Upper lobe of left lung (tissue), 4 donors: ENCODE data around the gene CCDC39.

Source experiments
- POLR2A ChIP-seq, 4 donors: fragments of 450-650 bp; IDR thresholded peaks; one replicate each; pipeline ENCODE4 v1.5.1; 2016 to 2017; ENCODE audit warnings: antibody characterized with exemption in 4 of 4, mild to moderate bottlenecking in 2 of 4
- TF ChIP-seq, protein P1 (sequence below), 6 experiments: fragments of 450-650 bp in 4 of 6; fragments of 200-600 bp in 2 of 6; sonication (generic) in 2 of 6; IDR thresholded peaks; one replicate each; pipeline ENCODE4 v1.5.1; 2016 to 2019; ENCODE audit warnings: antibody characterized with exemption in 6 of 6

DNA sequence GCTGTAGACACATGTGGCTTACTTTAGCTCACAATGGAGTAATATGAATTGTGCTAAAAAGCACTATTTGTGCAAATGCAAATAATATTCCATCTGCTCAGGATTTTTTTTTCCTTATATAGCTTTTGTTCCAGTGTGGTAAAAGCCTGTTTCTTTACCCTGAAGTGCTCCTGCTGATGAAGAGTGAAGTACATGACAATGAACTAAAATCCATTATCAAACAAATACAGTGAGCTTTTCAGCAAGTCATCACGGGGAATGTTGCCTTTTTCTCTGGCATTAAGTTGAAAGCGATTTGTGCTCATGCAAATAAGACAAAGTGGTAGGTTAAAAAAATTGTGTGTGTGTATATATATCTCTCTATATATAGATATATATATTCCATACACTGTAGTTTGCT, 28.6 kb upstream of the CCDC39 start:
- TF ChIP-seq, protein P1, sequence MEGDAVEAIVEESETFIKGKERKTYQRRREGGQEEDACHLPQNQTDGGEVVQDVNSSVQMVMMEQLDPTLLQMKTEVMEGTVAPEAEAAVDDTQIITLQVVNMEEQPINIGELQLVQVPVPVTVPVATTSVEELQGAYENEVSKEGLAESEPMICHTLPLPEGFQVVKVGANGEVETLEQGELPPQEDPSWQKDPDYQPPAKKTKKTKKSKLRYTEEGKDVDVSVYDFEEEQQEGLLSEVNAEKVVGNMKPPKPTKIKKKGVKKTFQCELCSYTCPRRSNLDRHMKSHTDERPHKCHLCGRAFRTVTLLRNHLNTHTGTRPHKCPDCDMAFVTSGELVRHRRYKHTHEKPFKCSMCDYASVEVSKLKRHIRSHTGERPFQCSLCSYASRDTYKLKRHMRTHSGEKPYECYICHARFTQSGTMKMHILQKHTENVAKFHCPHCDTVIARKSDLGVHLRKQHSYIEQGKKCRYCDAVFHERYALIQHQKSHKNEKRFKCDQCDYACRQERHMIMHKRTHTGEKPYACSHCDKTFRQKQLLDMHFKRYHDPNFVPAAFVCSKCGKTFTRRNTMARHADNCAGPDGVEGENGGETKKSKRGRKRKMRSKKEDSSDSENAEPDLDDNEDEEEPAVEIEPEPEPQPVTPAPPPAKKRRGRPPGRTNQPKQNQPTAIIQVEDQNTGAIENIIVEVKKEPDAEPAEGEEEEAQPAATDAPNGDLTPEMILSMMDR (IDR thresholded peaks at IDR 0.05): no peak
- TF ChIP-seq POLR2A (IDR thresholded peaks at IDR 0.05): no peak
